Lung microvascular endothelial cell (primary cell): Measurements from ENCODE around the gene SPEF2. TPM values are rescaled to one million over a fixed set of nuclear protein-coding genes. Genes with fewer than 3 reads are reported as not detected.

Experiments
- DNase-seq, 2 donors: peaks; one replicate each; pipeline versions ENCODE4 v3.0.0 to v3.0.0-alpha.2; 2010; ENCODE audit warnings: low read depth in 2 of 2
- total RNA-seq: library from RNA; depleted of rRNA; stranded (reverse); fragments of >200 nt; gene quantifications from 2 replicates; pipeline ENCODE4 v1.2.1, GENCODE V29; 2014

Gene SPEF2, protein sequence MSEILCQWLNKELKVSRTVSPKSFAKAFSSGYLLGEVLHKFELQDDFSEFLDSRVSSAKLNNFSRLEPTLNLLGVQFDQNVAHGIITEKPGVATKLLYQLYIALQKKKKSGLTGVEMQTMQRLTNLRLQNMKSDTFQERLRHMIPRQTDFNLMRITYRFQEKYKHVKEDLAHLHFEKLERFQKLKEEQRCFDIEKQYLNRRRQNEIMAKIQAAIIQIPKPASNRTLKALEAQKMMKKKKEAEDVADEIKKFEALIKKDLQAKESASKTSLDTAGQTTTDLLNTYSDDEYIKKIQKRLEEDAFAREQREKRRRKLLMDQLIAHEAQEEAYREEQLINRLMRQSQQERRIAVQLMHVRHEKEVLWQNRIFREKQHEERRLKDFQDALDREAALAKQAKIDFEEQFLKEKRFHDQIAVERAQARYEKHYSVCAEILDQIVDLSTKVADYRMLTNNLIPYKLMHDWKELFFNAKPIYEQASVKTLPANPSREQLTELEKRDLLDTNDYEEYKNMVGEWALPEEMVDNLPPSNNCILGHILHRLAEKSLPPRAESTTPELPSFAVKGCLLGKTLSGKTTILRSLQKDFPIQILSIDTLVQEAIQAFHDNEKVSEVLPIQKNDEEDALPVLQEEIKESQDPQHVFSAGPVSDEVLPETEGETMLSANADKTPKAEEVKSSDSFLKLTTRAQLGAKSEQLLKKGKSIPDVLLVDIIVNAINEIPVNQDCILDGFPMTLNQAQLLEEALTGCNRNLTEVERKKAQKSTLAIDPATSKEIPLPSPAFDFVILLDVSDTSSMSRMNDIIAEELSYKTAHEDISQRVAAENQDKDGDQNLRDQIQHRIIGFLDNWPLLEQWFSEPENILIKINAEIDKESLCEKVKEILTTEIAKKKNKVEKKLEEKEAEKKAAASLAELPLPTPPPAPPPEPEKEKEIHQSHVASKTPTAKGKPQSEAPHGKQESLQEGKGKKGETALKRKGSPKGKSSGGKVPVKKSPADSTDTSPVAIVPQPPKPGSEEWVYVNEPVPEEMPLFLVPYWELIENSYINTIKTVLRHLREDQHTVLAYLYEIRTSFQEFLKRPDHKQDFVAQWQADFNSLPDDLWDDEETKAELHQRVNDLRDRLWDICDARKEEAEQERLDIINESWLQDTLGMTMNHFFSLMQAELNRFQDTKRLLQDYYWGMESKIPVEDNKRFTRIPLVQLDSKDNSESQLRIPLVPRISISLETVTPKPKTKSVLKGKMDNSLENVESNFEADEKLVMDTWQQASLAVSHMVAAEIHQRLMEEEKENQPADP (N-terminal part only)
- 0.20 and 0.22 TPM in 2 replicates for total RNA-seq

DNA sequence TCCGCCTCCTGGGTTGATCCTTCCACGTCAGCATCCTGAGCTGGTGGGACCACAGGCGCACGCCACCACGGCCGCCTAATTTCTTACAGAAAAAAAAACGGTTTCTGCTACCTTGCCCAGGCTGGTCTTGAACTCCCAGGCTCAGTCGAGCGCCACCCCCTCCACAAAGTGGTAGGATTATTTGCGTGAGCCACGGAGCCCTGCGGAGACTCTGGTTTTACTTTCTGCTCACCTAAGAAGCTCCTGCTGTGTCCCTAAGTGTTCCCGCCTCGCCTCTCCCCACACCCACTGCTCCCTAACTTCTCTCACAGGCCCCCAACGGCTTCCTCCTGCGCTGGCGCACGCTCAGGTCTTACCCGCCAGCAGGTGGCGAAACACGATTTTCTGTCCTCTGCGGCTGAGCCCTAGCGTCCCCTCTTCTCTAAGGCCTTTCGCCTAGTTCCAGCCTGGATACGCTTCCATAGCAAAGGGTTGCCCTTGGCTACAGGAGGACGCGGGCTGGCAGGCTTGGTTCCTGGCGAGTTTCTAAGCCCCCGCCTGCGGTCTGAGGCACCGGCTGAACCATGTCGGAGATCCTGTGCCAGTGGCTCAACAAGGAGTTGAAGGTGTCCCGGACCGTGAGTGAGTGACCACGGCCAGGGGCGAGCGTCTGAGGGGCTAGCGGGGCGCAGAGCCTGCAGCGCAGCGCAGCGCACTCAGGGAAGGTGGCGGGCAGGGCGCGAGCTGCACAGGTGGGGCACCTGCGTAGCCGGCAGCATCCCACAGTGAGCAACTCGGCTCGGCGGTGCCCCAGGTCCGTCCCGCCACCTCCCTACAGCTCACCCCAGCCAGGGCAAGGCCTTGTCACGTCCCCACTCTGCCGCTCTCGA lies at the start of gene SPEF2:
TSS of gene SPEF2 (plus strand) at position 429 of the 869 bp plus-strand sequence. CDS start at position 564, 135 bp downstream.
- DNase-seq = peak; percentile 81 to 90

DNA sequence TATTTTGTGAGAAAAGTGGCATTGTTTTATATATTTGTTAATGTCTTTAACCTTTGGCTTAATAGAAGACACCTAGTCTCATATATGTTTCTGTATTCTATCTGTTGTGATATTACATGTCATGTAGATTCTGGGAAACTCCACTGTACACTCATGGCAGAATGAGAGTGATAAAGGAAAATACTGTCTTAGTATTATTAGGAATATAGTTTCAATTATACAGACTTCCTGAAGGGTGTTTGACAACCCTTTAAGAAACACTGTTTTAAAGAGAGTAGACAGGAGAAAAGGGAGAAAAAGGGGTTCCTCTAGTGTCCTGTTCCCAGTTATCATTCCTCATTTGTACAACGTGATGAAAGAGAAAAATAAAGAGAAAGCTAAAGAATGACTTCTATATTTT lies 42.1 kb upstream of the SPEF2 start:
- no peak for DNase-seq

DNA sequence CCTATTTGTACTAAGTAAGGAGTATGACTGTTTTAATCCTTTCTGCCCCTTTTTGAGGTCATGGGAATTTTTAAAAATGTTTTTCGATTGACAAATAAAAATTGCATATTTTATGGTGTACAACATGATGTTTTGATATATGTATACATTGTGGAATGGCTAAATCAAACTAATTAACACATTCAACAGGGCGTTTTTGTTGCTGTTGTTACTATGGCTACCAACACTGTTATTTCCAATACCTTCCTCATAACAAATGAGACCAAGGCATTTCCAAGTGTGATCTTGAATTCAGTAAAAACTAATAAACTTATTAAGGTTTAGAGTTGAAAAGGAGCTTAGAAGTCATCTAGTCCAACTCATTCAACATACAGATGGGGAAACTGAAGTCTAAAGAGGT lies 30.2 kb upstream of the SPEF2 start:
- no peak for DNase-seq

DNA sequence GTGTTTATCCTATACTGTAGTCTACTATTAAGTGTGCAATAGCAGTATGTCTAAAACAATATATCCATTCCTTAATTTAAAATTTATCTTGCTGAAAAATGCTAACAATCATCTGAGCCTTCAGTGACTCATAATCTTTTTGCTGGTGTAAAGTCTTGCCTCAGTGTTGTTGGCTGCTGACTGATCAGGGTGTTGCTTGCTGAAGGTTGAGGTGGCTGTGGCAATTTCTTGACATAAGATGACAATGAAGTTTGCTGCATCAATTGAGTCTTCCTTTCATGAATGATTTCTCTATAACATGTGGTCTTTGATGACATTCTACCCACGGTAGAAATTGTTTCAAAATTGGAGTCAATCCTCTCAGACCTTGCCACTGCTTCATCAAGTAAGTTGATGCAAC lies 24.3 kb upstream of the SPEF2 start:
- DNase-seq = no peak

DNA sequence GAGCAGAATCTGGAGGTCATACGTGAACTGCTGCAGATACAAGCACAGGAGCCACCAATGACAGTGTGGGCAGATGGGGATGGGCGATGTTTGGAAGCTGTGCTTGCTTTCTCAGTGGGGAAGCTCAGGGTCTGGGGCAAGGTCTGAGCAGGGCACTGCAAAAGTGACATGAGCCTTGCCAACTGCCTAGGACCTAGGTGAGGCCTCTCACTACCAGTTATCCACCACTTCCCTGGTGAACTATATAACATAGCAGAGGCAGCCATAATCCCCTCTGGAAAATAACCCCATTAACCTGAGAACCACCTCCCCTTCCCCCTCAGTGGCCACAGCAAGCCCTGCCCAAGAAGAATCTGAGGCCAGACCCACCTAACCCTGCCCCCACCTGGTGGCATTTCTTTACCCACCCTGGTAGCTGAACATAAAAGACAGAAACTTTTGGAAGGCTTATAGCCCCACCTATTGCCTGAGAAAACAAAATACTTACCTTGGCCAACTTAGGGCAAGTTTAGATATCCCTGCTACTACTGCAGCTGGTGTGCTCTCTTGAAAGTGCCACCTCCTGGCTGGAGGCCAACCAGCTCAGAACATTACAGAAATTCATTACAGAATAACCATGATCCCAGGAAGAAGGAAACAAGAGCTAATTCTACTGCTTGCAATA lies 18.8 kb upstream of the SPEF2 start:
- no peak for DNase-seq

DNA sequence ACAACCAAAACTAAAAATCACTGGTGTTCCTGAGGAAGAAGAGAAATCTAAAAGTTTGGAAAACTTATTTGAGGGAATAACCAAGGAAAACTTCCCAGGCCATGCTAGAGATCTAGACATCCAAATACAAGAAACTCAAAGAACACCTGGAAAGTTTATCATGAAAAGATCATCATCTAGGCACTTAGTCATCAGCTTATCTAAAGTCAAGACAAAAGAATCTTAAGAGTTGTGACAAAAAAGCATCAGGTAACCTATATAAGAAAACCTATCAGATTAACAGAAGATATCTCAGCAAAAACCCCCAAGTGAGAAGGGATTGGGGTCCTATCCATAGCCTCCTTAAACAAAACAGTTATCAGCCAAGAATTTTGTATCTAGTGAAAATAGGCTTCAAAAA lies 17.1 kb upstream of the SPEF2 start:
- no peak for DNase-seq

DNA sequence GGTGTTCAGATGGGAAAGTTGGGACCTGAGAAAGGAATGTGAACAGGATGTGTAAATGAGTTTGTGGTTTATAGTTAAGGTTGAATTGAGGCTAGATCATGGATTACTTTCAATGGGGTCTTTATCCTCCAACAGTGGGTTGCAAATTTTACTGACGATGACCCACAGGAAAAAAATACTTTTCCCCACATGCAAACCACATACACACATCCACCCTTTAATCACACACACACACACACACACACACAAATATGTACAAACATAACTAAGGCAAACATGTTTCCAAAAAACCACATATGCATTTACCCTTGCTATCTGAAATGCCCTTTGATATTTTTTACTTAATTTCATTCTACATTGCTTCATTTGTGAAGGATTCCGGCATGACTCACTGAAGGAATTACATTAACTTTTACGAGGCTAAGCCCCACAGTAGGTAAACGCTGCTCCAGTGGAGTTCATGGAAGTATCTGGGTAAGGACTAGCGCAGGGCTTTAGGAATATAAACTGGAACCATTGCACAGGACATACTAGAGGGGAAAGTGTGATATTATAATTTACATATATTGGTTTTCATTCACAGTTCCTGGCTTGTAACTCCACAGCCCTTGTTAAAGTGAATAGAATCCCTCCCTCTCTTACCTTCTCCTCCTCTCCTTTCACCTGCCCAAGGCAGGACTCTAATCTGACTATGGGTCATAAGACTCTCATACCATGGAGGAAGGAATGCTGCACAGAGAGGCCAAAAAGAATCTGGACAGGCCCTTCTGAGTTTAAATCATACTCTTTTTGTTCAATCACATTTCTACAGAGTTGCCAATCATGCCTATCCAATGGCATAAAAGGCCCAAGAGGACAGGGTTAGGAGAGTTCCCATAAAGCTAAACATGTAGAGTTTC lies 8.5 kb upstream of the SPEF2 start:
- DNase-seq = no peak

DNA sequence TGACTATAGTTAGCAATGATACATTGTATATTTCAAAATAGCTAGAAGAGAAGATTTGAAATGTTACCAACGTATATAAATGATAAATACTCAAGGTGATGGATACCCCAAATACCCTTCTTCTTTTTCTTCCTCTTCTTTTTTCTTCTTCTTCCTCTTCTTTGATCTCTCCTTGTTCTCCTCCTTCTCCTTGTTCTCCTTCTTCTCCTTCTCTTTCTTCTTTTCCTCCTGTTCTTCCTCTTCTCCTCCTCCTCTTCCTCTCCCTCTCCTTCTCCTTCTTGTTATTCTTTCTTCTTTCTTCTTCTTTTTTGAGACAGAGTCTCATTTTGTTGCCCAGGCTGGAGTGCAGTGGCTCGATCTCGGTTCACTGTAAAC lies 616 bp upstream of the SPEF2 start:
- DNase-seq = no peak

DNA sequence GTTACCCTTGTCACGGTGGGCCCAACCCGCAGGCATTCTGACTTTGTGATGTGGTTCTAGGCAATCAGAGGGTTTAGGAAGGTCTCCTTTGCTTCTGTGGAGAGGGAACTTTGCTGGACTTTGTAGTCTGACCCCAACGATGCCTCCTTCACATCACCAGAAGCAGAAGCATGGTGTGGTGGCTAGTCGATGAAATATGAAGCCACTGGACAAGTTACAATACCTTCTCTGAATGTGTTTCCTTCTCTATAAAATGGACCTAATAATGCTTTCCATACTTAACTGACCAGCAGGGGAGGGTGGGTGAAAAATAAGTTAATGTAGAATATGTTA lies 607 bp downstream of the SPEF2 start:
- no peak for DNase-seq

DNA sequence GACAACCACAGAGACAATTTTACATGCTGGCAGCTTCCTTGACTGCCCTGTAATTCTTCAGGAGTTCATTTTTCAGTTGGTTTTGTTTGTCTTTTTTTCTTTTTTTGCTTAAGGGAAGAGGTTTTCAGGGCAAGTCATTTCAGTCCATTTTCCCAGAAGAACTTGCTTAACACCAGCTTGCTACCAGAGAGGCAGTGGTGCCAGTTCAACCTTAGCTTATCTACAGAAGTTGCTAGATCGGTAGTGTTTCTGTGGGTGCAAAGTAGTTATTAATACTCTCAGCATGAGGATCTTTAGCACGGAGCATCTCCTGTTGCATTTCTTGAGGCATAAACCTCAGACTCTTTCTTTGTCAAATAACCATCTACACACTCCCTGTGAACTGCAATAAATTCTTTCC lies 1.1 kb downstream of the SPEF2 start:
- DNase-seq = no peak

DNA sequence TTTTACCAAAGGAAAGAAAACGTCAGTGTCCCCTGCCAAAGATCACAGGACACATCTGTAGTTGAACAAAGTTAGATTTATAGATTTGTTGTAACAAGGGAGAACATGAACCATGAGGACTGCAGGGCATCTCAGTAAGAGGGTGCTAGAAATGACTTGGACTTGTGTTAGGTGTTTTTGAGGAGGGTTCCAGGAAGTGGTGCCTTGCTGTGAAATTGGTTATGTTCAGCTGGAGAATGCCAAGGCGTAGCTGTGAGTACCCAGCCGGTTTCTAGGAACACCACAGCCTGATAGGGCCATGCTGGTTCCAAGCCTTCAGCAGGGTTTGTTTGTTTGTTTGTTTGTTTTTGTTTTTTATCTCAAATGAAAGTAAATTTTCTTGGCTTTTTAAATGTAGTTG lies 5.3 kb downstream of the SPEF2 start:
- no peak for DNase-seq

DNA sequence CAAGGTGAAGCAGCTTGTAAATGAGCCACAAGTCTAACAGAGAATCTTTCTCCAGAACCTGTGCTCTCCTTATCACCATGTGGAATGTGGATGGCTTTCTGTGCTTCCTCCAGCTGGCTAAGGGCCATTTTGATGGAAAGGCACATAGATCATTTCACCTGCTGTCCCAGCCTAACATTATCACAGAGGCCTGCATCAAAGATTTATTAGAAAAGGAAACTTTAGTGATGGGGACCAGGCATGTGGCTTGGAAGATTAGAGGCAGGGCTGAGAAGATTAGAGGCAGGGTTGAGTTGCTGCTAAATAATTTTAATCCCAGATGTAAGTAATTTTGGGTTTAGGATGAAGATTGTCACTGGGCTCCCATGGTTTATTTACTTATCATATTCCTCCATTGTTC lies 6.3 kb downstream of the SPEF2 start:
- no peak for DNase-seq

DNA sequence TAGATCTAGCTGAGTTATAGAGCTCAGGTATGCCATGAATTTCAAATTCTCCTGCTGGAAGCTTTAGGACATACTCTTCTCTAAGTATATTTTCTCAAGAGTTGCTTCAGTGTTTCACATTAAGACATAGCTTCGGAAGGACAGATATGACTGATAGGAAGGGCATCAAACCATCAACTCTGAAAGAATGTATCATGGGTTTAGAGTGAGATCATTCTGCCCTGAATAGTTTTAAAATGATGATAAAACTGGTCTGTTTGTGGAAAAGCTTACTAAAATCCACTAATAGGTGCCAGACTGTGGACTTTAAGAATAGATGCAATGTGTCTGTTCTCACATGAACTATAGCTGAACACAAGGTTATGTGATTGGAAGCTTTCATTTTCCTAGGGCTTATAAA lies 8.4 kb downstream of the SPEF2 start:
- DNase-seq = no peak

DNA sequence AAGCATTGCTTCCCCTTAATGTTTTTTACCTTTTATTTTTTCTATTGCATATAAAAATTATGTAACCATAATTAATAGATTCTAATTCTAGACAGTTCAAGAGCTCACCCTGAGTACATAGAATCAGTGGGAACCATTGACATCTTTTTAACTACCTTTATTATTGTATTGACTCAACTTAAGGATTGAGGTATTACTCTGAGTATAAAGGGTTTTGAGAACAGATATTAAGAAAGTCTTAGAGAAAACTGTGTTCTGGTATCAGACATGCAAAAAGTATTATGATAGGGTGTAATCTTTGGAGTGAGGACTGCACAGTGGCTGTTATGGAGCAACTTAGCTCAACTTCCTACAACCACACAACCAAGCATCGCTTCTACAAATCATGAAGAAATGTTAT lies 8.9 kb downstream of the SPEF2 start:
- DNase-seq = no peak

DNA sequence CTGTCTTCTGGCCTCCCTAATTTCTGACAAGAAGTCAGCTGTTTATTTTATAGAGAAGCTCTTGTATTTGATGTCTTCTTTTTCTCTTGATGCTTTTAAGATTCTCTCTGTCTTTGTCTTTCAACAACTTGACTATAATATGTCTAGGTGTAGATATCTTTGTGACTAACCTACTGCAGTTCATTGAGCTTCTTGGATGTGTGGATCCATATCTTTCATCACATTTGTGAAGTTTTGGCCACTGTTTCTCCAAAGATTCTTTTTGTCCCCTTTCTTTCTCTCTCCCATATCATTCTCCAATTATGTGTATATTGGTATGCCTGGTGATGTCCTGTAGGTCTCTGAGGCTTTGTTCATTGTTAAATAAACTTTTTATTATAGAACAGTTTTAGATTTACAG lies 16.7 kb downstream of the SPEF2 start:
- no peak for DNase-seq

DNA sequence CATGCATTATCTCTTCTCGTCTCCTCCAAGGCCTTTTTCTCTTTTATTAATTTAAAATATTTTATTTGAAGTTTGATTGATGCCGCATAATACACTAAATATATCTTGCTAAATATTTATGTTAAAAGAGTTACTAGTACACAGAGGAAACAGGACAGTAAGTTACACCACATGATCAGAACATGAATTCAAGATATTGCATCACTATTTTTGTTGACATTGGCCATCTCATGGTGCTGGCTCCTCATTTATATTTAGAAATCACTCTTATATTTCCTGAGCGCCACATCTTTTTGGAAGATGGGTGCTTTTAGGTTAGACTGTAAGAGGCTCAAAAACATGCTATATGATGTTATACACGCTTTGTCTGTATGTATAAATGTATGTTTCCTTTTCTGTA lies 23.0 kb downstream of the SPEF2 start:
- no peak for DNase-seq

DNA sequence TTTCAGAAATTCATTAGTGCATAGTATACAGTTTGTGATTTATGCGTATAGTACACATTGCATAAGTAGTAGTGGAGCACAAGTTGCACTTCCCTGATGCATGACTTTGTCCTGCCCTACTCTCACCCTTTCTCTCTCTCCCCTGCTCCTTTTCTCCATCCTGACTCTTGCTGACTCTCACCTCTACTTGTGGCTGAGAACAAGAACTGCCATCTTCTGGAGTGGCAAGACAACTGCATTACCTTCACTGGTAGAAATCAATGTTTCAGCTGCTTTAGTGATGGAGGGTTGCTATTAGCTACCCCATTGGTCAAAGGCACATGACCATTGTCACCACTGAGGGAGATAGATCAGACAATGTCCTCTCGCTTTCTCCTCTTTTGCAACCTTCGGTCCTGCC lies 26.9 kb downstream of the SPEF2 start:
- DNase-seq = no peak

DNA sequence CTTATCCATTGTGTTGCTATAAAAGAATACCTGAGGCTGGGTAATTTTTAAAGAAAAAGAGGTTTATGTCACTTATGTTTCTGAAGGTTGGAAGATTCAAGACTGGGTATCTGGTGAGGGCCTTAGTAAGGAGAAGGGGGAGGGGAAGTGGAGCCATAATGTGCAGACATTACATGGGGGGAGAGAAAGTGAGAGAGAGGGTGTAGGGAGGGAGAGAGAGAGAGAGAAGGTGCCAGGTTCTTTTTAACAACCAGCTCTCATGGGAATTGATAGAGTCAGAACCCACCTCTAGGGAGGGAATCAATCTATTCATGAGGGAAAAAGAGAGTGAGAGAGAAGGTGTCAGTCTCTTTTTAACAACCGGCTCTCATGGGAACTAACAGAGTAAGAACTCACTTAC lies 29.5 kb downstream of the SPEF2 start:
- no peak for DNase-seq

DNA sequence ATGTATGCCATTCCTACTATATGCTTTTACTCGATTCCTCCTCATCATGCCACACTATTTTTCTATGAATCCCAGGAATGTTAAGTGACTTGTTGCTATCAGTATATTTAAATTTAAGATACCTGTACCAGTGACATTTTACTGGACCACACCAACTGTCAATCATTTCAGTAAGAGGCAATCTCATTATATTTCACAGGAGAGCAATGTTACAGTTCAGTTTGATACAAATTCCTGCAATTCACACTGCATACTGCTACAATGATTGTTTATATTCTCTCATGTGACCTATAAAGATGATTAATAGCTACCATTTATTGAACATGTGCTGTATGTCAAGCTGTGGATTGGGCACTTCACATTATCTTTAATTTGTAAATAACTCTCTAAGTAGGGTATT lies 30.0 kb downstream of the SPEF2 start:
- DNase-seq = no peak
